K562 (cell line): Measurements from ENCODE around the gene VRK3. TPM values are rescaled to one million over a fixed set of nuclear protein-coding genes. Genes with fewer than 3 reads are reported as not detected.

Experiments
- HDAC1 ChIP-seq, 2 experiments: fragments of 450-650 bp; IDR thresholded peaks; 2 replicates each; pipeline ENCODE4 v1.6.1; 2016 to 2017; ENCODE audit warnings: inconsistent platforms in 1 of 2, mild to moderate bottlenecking in 1 of 2, moderate library complexity in 1 of 2
- RFX5 ChIP-seq: IDR thresholded peaks from 2 replicates; pipeline ENCODE4 v1.6.1; 2011; ENCODE audit warnings: low read depth, mild to moderate bottlenecking, improper control_type of control experiment, low read length
- ZNF589 ChIP-seq: fragments of 200-800 bp; sonication (Bioruptor generic); IDR thresholded peaks from 2 replicates; pipeline ENCODE4 v1.6.1; 2016; ENCODE audit warnings: low read depth, missing genetic modification characterization, missing compliant biosample characterization
- ZNF717 ChIP-seq: fragments of 250-450 bp; sonication (Bioruptor Pico); IDR thresholded peaks from 2 replicates; pipeline ENCODE4 v1.5.0; 2021
- polyA plus RNA-seq, 8 experiments: library from polyadenylated mRNA; depleted of rRNA in 4 of 8; stranded (reverse) in 5 of 8; unstranded in 3 of 8; fragments of >200 nt; fragmentation: Nextera tagmentation in 2 of 8; fragmentation: Illumina TruSeq in 1 of 8; extraction: Ambion mirVana in 2 of 8; extraction: Trizol in 1 of 8; gene quantifications; 2 replicates each; pipeline versions ENCODE4 v1.2.1 to v1.2.3, GENCODE V29; 2011 to 2014; ENCODE audit warnings: inconsistent platforms in 1 of 8, missing spikeins in 1 of 8
- total RNA-seq, 7 experiments: library from RNA; depleted of rRNA in 6 of 7; stranded (reverse); fragments of >200 nt in 6 of 7; fragmentation: Illumina TruSeq in 2 of 7; extraction: Trizol in 2 of 7; gene quantifications; 2 replicates each; pipeline versions ENCODE4 v1.2.1 to v1.2.3, GENCODE V29; 2011 to 2021; ENCODE audit warnings: low replicate concordance in 1 of 7
- TF ChIP-seq, protein P1 (sequence below): fragments of 450-650 bp; IDR thresholded peaks from 2 replicates; pipeline ENCODE4 v1.6.1; 2016; ENCODE audit warnings: mild to moderate bottlenecking, moderate library complexity

Gene VRK3
- total and polyA plus RNA-seq, 9 of the 15 experiments (the other 6 are each of a cell fraction or from before 2014, with no cell fraction given): 25.6 to 94.3 (median 42.9) TPM

- TF ChIP-seq, protein P1, sequence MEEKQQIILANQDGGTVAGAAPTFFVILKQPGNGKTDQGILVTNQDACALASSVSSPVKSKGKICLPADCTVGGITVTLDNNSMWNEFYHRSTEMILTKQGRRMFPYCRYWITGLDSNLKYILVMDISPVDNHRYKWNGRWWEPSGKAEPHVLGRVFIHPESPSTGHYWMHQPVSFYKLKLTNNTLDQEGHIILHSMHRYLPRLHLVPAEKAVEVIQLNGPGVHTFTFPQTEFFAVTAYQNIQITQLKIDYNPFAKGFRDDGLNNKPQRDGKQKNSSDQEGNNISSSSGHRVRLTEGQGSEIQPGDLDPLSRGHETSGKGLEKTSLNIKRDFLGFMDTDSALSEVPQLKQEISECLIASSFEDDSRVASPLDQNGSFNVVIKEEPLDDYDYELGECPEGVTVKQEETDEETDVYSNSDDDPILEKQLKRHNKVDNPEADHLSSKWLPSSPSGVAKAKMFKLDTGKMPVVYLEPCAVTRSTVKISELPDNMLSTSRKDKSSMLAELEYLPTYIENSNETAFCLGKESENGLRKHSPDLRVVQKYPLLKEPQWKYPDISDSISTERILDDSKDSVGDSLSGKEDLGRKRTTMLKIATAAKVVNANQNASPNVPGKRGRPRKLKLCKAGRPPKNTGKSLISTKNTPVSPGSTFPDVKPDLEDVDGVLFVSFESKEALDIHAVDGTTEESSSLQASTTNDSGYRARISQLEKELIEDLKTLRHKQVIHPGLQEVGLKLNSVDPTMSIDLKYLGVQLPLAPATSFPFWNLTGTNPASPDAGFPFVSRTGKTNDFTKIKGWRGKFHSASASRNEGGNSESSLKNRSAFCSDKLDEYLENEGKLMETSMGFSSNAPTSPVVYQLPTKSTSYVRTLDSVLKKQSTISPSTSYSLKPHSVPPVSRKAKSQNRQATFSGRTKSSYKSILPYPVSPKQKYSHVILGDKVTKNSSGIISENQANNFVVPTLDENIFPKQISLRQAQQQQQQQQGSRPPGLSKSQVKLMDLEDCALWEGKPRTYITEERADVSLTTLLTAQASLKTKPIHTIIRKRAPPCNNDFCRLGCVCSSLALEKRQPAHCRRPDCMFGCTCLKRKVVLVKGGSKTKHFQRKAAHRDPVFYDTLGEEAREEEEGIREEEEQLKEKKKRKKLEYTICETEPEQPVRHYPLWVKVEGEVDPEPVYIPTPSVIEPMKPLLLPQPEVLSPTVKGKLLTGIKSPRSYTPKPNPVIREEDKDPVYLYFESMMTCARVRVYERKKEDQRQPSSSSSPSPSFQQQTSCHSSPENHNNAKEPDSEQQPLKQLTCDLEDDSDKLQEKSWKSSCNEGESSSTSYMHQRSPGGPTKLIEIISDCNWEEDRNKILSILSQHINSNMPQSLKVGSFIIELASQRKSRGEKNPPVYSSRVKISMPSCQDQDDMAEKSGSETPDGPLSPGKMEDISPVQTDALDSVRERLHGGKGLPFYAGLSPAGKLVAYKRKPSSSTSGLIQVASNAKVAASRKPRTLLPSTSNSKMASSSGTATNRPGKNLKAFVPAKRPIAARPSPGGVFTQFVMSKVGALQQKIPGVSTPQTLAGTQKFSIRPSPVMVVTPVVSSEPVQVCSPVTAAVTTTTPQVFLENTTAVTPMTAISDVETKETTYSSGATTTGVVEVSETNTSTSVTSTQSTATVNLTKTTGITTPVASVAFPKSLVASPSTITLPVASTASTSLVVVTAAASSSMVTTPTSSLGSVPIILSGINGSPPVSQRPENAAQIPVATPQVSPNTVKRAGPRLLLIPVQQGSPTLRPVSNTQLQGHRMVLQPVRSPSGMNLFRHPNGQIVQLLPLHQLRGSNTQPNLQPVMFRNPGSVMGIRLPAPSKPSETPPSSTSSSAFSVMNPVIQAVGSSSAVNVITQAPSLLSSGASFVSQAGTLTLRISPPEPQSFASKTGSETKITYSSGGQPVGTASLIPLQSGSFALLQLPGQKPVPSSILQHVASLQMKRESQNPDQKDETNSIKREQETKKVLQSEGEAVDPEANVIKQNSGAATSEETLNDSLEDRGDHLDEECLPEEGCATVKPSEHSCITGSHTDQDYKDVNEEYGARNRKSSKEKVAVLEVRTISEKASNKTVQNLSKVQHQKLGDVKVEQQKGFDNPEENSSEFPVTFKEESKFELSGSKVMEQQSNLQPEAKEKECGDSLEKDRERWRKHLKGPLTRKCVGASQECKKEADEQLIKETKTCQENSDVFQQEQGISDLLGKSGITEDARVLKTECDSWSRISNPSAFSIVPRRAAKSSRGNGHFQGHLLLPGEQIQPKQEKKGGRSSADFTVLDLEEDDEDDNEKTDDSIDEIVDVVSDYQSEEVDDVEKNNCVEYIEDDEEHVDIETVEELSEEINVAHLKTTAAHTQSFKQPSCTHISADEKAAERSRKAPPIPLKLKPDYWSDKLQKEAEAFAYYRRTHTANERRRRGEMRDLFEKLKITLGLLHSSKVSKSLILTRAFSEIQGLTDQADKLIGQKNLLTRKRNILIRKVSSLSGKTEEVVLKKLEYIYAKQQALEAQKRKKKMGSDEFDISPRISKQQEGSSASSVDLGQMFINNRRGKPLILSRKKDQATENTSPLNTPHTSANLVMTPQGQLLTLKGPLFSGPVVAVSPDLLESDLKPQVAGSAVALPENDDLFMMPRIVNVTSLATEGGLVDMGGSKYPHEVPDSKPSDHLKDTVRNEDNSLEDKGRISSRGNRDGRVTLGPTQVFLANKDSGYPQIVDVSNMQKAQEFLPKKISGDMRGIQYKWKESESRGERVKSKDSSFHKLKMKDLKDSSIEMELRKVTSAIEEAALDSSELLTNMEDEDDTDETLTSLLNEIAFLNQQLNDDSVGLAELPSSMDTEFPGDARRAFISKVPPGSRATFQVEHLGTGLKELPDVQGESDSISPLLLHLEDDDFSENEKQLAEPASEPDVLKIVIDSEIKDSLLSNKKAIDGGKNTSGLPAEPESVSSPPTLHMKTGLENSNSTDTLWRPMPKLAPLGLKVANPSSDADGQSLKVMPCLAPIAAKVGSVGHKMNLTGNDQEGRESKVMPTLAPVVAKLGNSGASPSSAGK: no peak
- TF ChIP-seq RFX5: no peak
- TF ChIP-seq ZNF717 (CRISPR knock-in tag): no peak
- no peak for TF ChIP-seq HDAC1 (IDR thresholded peaks at IDR 0.05)
- TF ChIP-seq ZNF589 (CRISPR knock-in tag): no peak
Measured at GRCh38 chr19:49954933-49955332, 70.2 kb downstream of the VRK3 start (continued).
